Kidney (tissue), 14 donors: ENCODE results near the gene TRIM28. TPM values are rescaled to one million over a fixed set of nuclear protein-coding genes. Genes with fewer than 3 reads are reported as not detected.

Experiments
- DNase-seq, 5 donors: peaks; one replicate each; pipeline ENCODE4 v3.0.0-alpha.2; 2013 to 2020
- FAIRE-seq: peaks from 2 replicates; lab custom pipeline; 2012; peaks lifted over from hg19 to GRCh38; lab: Jason Lieb, UNC
- H3K27ac ChIP-seq, 2 donors: one replicate each; pipeline ENCODE4 v1.7.0; 2013; ENCODE audit warnings: low read depth in 2 of 2, low read length in 2 of 2, inconsistent platforms in 1 of 2
- H3K27me3 ChIP-seq: one replicate; pipeline ENCODE4 v1.7.1; 2013; ENCODE audit warnings: low read length, inconsistent platforms; ENCODE audit not compliant: control insufficient read depth, insufficient read depth
- H3K36me3 ChIP-seq, 3 donors: one replicate each; pipeline versions ENCODE4 v1.7.0 to v1.7.1; 2013; ENCODE audit warnings: low read length in 3 of 3, control low read depth in 1 of 3, inconsistent platforms in 1 of 3; ENCODE audit not compliant: insufficient read depth in 3 of 3, control insufficient read depth in 2 of 3
- H3K4me1 ChIP-seq, 3 donors: one replicate each; pipeline versions ENCODE4 v1.7.0 to v1.7.1; 2013; ENCODE audit warnings: low read length in 3 of 3, inconsistent platforms in 1 of 3, low read depth in 1 of 3; ENCODE audit not compliant: control insufficient read depth in 2 of 3, insufficient read depth in 2 of 3
- H3K4me3 ChIP-seq, 3 donors: one replicate each; pipeline versions ENCODE4 v1.7.0 to v1.8.1; 2013; ENCODE audit warnings: low read length in 3 of 3, control low read depth in 1 of 3, inconsistent platforms in 1 of 3
- H3K9ac ChIP-seq, 3 donors: one replicate each; pipeline versions ENCODE4 v1.7.0 to v1.7.1; 2013; ENCODE audit warnings: low read length in 3 of 3, control low read depth in 1 of 3, inconsistent platforms in 1 of 3
- H3K9me3 ChIP-seq, 3 donors: one replicate each; pipeline versions ENCODE4 v1.7.0 to v1.7.1; 2013; ENCODE audit warnings: low read length in 3 of 3, control low read depth in 1 of 3, inconsistent platforms in 1 of 3; ENCODE audit not compliant: control insufficient read depth in 2 of 3, insufficient read depth in 1 of 3
- CTCF ChIP-seq: IDR thresholded peaks from 3 replicates; pipeline ENCODE4 v1.5.1; 2012; ENCODE audit warnings: mild to moderate bottlenecking, moderate library complexity, borderline replicate concordance; ENCODE audit not compliant: insufficient read depth; ENCODE audit errors: extremely low read depth
- intact Hi-C: fragments of 100-400 bp; cut with DNase I; formaldehyde crosslinking; loops from one replicate; pipeline ENCODE4 v1.11.1; 2022
- polyA plus RNA-seq: library from polyadenylated mRNA; stranded (reverse); fragments of 350-450 nt; fragmentation: Illumina TruSeq; extraction: RNeasy Lipid Tissue Mini Kit (QIAGEN cat#74804); gene quantifications from one replicate; pipeline ENCODE4 v1.2.3, GENCODE V29; 2014; ENCODE audit warnings: low read depth, low replicate concordance; ENCODE audit not compliant: insufficient read depth
- total RNA-seq: library from RNA; stranded (reverse); fragmentation: NEBNext Ultra II Directional; extraction: Animal tissue kit (Norgen Biotek cat#: 25700); gene quantifications from one replicate; pipeline ENCODE4 v1.2.1, GENCODE V29; 2021
- donor health status: control.
- donor health status: control.
- donor health status: control.
- donor health status: control.
- donor health status: control.
- donor health status: DM: yes; HTN: yes; CAD: no.
- donor health status: Normal renal cell carcinoma (clear cell type).

TRIM28 gene
- total and polyA plus RNA-seq, 2 donors from 2014 or later: 191 to 229 TPM

DNA sequence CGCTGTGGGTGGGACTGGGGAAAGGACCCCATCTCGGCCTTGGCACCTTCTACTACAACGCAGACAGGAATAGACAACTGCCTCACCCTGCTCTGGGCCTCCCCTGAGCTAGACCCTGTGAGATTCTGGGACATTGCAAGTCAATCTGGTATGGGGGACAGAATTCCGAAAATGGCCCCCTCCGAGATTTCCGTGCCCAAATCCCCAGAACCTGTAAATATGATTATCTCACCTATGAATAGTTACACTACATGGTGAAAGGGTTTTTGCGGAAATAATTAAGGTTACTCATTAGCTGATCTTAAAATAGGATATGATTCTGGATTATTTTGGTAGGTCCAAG is 23.6 kb upstream of the TRIM28 start:
- no peak for FAIRE-seq

GRCh38 chr19:58521651-58522050 is 22.2 kb upstream of the TRIM28 start:
- no peak overlapping the region for H3K27ac ChIP-seq
- no peak overlapping the region for H3K4me3 ChIP-seq
- intact Hi-C loops: no loop called here
- no peak overlapping the region for H3K9ac ChIP-seq
- H3K9me3 ChIP-seq: no peaks in the 10 kb centered on the region
- FAIRE-seq (no peak), DNase-seq (no peak)
- peaks cover 0 to 6% (median 6%) of the 10 kb centered on the region in 3 donors for H3K36me3 ChIP-seq
- TF ChIP-seq CTCF: no peak
- peaks cover 4 to 19% (median 7%) of the 10 kb centered on the region in 3 donors for H3K4me1 ChIP-seq
- no peaks in the 10 kb centered on the region for H3K27me3 ChIP-seq

More for the DNA sequence above, 23.6 kb upstream of the TRIM28 start:
- TF ChIP-seq CTCF: no peak
- H3K36me3 ChIP-seq: peaks cover 0 to 10% (median 7%) of the 10 kb centered on the region in 3 donors
- peak overlapping the region; percentile 88 to 97 for H3K27ac ChIP-seq
- H3K9ac ChIP-seq: peak overlapping the region; percentile 24 to 70 (median 43)
- DNase-seq: no peak
- peak overlapping the region; percentile 85 to 90 (median 86) for H3K4me3 ChIP-seq
- intact Hi-C loops: no loop called here
- H3K27me3 ChIP-seq: no peaks in the 10 kb centered on the region
- peaks cover 4 to 21% (median 7%) of the 10 kb centered on the region in 3 donors for H3K4me1 ChIP-seq
- H3K9me3 ChIP-seq: no peaks in the 10 kb centered on the region

GRCh38 chr19:58522709-58523108 is 21.2 kb upstream of the TRIM28 start:
- TF ChIP-seq CTCF: no peak
- H3K4me3 ChIP-seq: no peak overlapping the region
- no peak overlapping the region for H3K27ac ChIP-seq
- DNase-seq (no peak), FAIRE-seq (no peak)
- H3K9me3 ChIP-seq: no peaks in the 10 kb centered on the region
- no peak overlapping the region for H3K9ac ChIP-seq
- intact Hi-C loops: no loop called here
- H3K36me3 ChIP-seq: no peaks in the 10 kb centered on the region
- peaks cover 4 to 16% (median 7%) of the 10 kb centered on the region in 3 donors for H3K4me1 ChIP-seq
- no peaks in the 10 kb centered on the region for H3K27me3 ChIP-seq

DNA sequence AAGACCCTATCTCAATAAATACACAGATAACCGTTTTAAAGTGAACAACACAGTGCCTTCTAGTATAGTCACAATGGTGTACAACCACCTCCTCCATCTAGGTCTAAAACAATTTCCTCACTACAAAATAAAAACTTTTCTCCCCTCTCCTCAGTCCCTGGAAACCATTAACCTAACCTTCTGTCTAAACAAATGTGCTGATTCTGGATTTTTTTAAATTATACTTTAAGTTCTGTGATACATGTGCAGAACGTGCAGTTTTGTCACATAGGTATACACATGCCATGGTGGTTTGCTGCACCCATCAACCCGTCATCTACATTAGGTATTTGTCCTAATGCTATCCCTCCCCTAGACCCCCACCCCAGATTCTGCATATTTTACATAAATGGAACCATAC is 14.5 kb upstream of the TRIM28 start:
- no peaks in the 10 kb centered on the region for H3K9me3 ChIP-seq
- DNase-seq (no peak), FAIRE-seq (no peak)
- H3K36me3 ChIP-seq: no peaks in the 10 kb centered on the region
- intact Hi-C loops: no loop called here
- no peaks in the 10 kb centered on the region for H3K4me1 ChIP-seq
- no peaks in the 10 kb centered on the region for H3K27me3 ChIP-seq
- no peak overlapping the region for H3K27ac ChIP-seq
- no peak overlapping the region for H3K4me3 ChIP-seq
- no peak for TF ChIP-seq CTCF
- H3K9ac ChIP-seq: no peak overlapping the region
